Measurements from ENCODE around the gene PCCA.

PCCA gene

DNA sequence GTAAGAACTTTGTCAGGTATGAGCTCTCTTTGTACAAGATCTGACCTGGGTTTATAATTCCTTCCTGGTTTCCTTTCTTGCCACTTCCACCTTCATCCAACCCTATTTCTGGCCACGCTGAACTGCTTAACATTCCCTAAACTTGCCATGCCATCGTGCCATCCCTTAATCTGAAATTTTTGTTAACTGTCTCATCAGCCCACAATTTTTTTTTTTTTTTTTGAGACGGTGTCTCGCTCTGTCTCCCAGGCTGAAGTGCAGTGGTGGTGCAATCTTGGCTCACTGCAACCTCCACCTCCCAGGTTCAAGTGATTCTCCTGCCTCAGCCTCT, 355.1 kb downstream of the PCCA start:
- H3K27me3 ChIP-seq (ENCODE audit: insufficient read depth, low read length, poor library complexity) = no peaks in the 10 kb centered on the region
- H2BK120ac ChIP-seq (ENCODE audit: low read depth, low read length) = no peak overlapping the region
- H3K79me1 ChIP-seq (ENCODE audit: low read length) = no peaks in the 10 kb centered on the region

DNA sequence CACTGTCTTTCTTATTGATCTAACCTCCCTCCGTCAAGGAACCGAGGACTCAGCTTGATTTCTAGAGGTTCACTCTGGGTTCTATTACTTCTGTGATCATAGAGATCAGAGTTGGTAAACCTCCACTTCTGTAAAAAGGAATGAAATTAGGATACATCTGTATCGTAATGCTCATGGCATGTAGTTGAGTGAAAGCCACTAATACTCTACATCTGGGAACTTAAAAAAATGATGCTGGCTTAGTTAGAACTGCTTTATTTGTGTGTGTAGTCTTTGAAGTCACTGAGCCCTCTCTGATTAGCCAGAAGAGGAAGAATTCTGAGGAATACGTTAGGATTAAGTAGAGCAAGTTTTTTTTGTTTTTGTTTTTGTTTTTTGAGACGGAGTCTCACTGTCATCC, 358.9 kb downstream of the PCCA start:
- Histone ChIP-seq H3K23ac (ENCODE audit: low read length) (no peak overlapping the region), H3K18ac (ENCODE audit: low read length) (no peak overlapping the region), H3K9ac (ENCODE audit: low read length) (no peak overlapping the region), H2BK5ac (ENCODE audit: low read length) (no peak overlapping the region), H3K56ac (ENCODE audit: low read length) (no peak overlapping the region), H3K4ac (ENCODE audit: low read depth, low read length) (no peak overlapping the region), H3K27me3 (ENCODE audit: insufficient read depth, low read length, poor library complexity) (no peaks in the 10 kb centered on the region), H2BK15ac (replicated peaks; ENCODE audit: low read depth) (no peak overlapping the region), H3K36me3 (ENCODE audit: control insufficient read depth, insufficient read depth, low read length) (no peaks in the 10 kb centered on the region), H4K8ac (ENCODE audit: low read depth, low read length) (no peak overlapping the region), H2BK120ac (ENCODE audit: low read depth, low read length) (no peak overlapping the region), H2AK5ac (ENCODE audit: low read length) (no peak overlapping the region), H3K4me1 (ENCODE audit: control insufficient read depth, low read depth, low read length) (no peaks in the 10 kb centered on the region), H3K79me1 (ENCODE audit: low read length) (no peaks in the 10 kb centered on the region), H4K5ac (ENCODE audit: low read length) (no peak overlapping the region), H3K79me2 (ENCODE audit: control insufficient read depth, insufficient read depth, low read length) (no peaks in the 10 kb centered on the region), H3K4me3 (ENCODE audit: low read length) (no peak overlapping the region), H3K4me2 (ENCODE audit: low read length) (no peak overlapping the region), H3K27ac (ENCODE audit: low read depth, low read length) (no peak overlapping the region)
- DNase-seq = no peak
- WGBS (ENCODE audit: extremely low coverage, insufficient coverage, low lambda C conversion rate) = no CpG with 5 or more reads among the region's 5 CpGs

More for the DNA sequence above, 355.1 kb downstream of the PCCA start:
- H3K4me3 ChIP-seq (ENCODE audit: low read length) = no peak overlapping the region
- WGBS (ENCODE audit: extremely low coverage, insufficient coverage, low lambda C conversion rate) = no CpG with 5 or more reads among the region's 4 CpGs
- H3K4me1 ChIP-seq (ENCODE audit: control insufficient read depth, low read depth, low read length) = no peaks in the 10 kb centered on the region
- no peak overlapping the region for H3K4me2 ChIP-seq (ENCODE audit: low read length)
- H4K8ac ChIP-seq (ENCODE audit: low read depth, low read length) = no peak overlapping the region
- no peaks in the 10 kb centered on the region for H3K79me2 ChIP-seq (ENCODE audit: control insufficient read depth, insufficient read depth, low read length)
- no peak overlapping the region for H3K9ac ChIP-seq (ENCODE audit: low read length)
- H3K27ac ChIP-seq (ENCODE audit: low read depth, low read length) = no peak overlapping the region
- no peak overlapping the region for H3K18ac ChIP-seq (ENCODE audit: low read length)
- no peak overlapping the region for H3K4ac ChIP-seq (ENCODE audit: low read depth, low read length)
- no peak for DNase-seq
- no peaks in the 10 kb centered on the region for H3K36me3 ChIP-seq (ENCODE audit: control insufficient read depth, insufficient read depth, low read length)
- no peak overlapping the region for H4K5ac ChIP-seq (ENCODE audit: low read length)
- no peak overlapping the region for H2AK5ac ChIP-seq (ENCODE audit: low read length)
- no peak overlapping the region for H2BK5ac ChIP-seq (ENCODE audit: low read length)
- H3K23ac ChIP-seq (ENCODE audit: low read length) = no peak overlapping the region
- H3K56ac ChIP-seq (ENCODE audit: low read length) = no peak overlapping the region
- H2BK15ac ChIP-seq (replicated peaks; ENCODE audit: low read depth) = no peak overlapping the region

GRCh38 chr13:100451923-100452322, 363.0 kb downstream of the PCCA start:
- Histone ChIP-seq H2BK120ac (ENCODE audit: low read depth, low read length) (no peak overlapping the region), H3K27ac (ENCODE audit: low read depth, low read length) (no peak overlapping the region), H2BK15ac (replicated peaks; ENCODE audit: low read depth) (no peak overlapping the region), H2BK5ac (ENCODE audit: low read length) (no peak overlapping the region), H3K4ac (ENCODE audit: low read depth, low read length) (no peak overlapping the region), H3K4me2 (ENCODE audit: low read length) (no peak overlapping the region), H3K4me3 (ENCODE audit: low read length) (no peak overlapping the region), H3K79me2 (ENCODE audit: control insufficient read depth, insufficient read depth, low read length) (no peaks in the 10 kb centered on the region), H3K27me3 (ENCODE audit: insufficient read depth, low read length, poor library complexity) (no peaks in the 10 kb centered on the region), H3K9ac (ENCODE audit: low read length) (no peak overlapping the region), H4K5ac (ENCODE audit: low read length) (no peak overlapping the region), H4K8ac (ENCODE audit: low read depth, low read length) (no peak overlapping the region), H3K36me3 (ENCODE audit: control insufficient read depth, insufficient read depth, low read length) (no peaks in the 10 kb centered on the region), H3K56ac (ENCODE audit: low read length) (no peak overlapping the region), H3K18ac (ENCODE audit: low read length) (no peak overlapping the region), H3K79me1 (ENCODE audit: low read length) (no peaks in the 10 kb centered on the region), H3K4me1 (ENCODE audit: control insufficient read depth, low read depth, low read length) (no peaks in the 10 kb centered on the region), H3K23ac (ENCODE audit: low read length) (no peak overlapping the region), H2AK5ac (ENCODE audit: low read length) (no peak overlapping the region)
- no peak for DNase-seq
- WGBS (ENCODE audit: extremely low coverage, insufficient coverage, low lambda C conversion rate) = no CpG with 5 or more reads among the region's 2 CpGs

DNA sequence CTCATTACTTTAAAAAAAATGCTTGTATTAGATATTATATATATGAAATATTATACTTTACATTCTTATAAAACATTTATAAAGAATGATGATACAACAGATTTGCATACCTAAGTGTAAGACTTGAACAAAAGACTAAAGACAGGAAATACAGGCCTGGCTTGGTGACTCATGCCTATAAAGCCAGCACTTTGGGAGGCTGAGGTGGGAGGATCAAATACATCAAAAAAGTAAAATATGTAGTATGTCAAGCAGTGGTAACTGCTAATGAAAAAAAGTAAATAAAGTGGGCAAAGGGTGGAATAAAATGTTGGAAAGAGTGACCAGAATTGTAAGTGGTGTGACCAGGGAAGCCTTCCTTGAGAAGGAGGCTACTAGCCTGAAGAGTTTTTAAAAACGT, 366.0 kb downstream of the PCCA start:
- Histone ChIP-seq H3K4ac (ENCODE audit: low read depth, low read length) (no peak overlapping the region), H2BK5ac (ENCODE audit: low read length) (no peak overlapping the region), H3K9ac (ENCODE audit: low read length) (no peak overlapping the region), H3K56ac (ENCODE audit: low read length) (no peak overlapping the region), H3K18ac (ENCODE audit: low read length) (no peak overlapping the region), H3K36me3 (ENCODE audit: control insufficient read depth, insufficient read depth, low read length) (no peaks in the 10 kb centered on the region), H3K4me3 (ENCODE audit: low read length) (no peak overlapping the region), H3K27ac (ENCODE audit: low read depth, low read length) (no peak overlapping the region), H3K79me2 (ENCODE audit: control insufficient read depth, insufficient read depth, low read length) (no peaks in the 10 kb centered on the region), H3K4me2 (ENCODE audit: low read length) (no peak overlapping the region), H4K5ac (ENCODE audit: low read length) (no peak overlapping the region), H3K27me3 (ENCODE audit: insufficient read depth, low read length, poor library complexity) (no peaks in the 10 kb centered on the region), H3K23ac (ENCODE audit: low read length) (no peak overlapping the region), H4K8ac (ENCODE audit: low read depth, low read length) (no peak overlapping the region), H2BK120ac (ENCODE audit: low read depth, low read length) (no peak overlapping the region), H2AK5ac (ENCODE audit: low read length) (no peak overlapping the region), H3K4me1 (ENCODE audit: control insufficient read depth, low read depth, low read length) (no peaks in the 10 kb centered on the region), H3K79me1 (ENCODE audit: low read length) (no peaks in the 10 kb centered on the region), H2BK15ac (replicated peaks; ENCODE audit: low read depth) (no peak overlapping the region)
- no CpG with 5 or more reads among the region's 1 CpG for WGBS (ENCODE audit: extremely low coverage, insufficient coverage, low lambda C conversion rate)
- peak; percentile 47 for DNase-seq

- H2BK5ac ChIP-seq (ENCODE audit: low read length) = no peak overlapping the region
- no peak overlapping the region for H3K18ac ChIP-seq (ENCODE audit: low read length)
- no peaks in the 10 kb centered on the region for H3K79me2 ChIP-seq (ENCODE audit: control insufficient read depth, insufficient read depth, low read length)
- no peak overlapping the region for H4K5ac ChIP-seq (ENCODE audit: low read length)
- H3K4me2 ChIP-seq (ENCODE audit: low read length) = no peak overlapping the region
- H3K9ac ChIP-seq (ENCODE audit: low read length) = no peak overlapping the region
- no peaks in the 10 kb centered on the region for H3K27me3 ChIP-seq (ENCODE audit: insufficient read depth, low read length, poor library complexity)
- no peak overlapping the region for H2AK5ac ChIP-seq (ENCODE audit: low read length)
- H3K36me3 ChIP-seq (ENCODE audit: control insufficient read depth, insufficient read depth, low read length) = no peaks in the 10 kb centered on the region
- DNase-seq = no peak
- no peak overlapping the region for H3K27ac ChIP-seq (ENCODE audit: low read depth, low read length)
- H3K79me1 ChIP-seq (ENCODE audit: low read length) = no peaks in the 10 kb centered on the region
- WGBS (ENCODE audit: extremely low coverage, insufficient coverage, low lambda C conversion rate) = no CpG with 5 or more reads among the region's 4 CpGs
- H3K4ac ChIP-seq (ENCODE audit: low read depth, low read length) = no peak overlapping the region
- no peak overlapping the region for H3K23ac ChIP-seq (ENCODE audit: low read length)
- no peak overlapping the region for H2BK120ac ChIP-seq (ENCODE audit: low read depth, low read length)
- no peak overlapping the region for H3K56ac ChIP-seq (ENCODE audit: low read length)
- H3K4me3 ChIP-seq (ENCODE audit: low read length) = no peak overlapping the region
- no peak overlapping the region for H2BK15ac ChIP-seq (replicated peaks; ENCODE audit: low read depth)
- peaks cover 5% of the 10 kb centered on the region for H3K4me1 ChIP-seq (ENCODE audit: control insufficient read depth, low read depth, low read length)
- H4K8ac ChIP-seq (ENCODE audit: low read depth, low read length) = no peak overlapping the region
These were observed 369.8 kb downstream of the PCCA start for GRCh38 chr13:100458673-100459072.

GRCh38 chr13:100459747-100460146, 370.9 kb downstream of the PCCA start:
- Histone ChIP-seq H3K27ac (ENCODE audit: low read depth, low read length) (no peak overlapping the region), H3K4me1 (ENCODE audit: control insufficient read depth, low read depth, low read length) (peaks cover 5% of the 10 kb centered on the region), H3K18ac (ENCODE audit: low read length) (no peak overlapping the region), H3K27me3 (ENCODE audit: insufficient read depth, low read length, poor library complexity) (no peaks in the 10 kb centered on the region), H2BK15ac (replicated peaks; ENCODE audit: low read depth) (no peak overlapping the region), H3K79me1 (ENCODE audit: low read length) (no peaks in the 10 kb centered on the region), H3K56ac (ENCODE audit: low read length) (no peak overlapping the region), H2BK5ac (ENCODE audit: low read length) (no peak overlapping the region), H4K5ac (ENCODE audit: low read length) (no peak overlapping the region), H4K8ac (ENCODE audit: low read depth, low read length) (no peak overlapping the region), H3K79me2 (ENCODE audit: control insufficient read depth, insufficient read depth, low read length) (no peaks in the 10 kb centered on the region), H3K4me2 (ENCODE audit: low read length) (no peak overlapping the region), H2BK120ac (ENCODE audit: low read depth, low read length) (no peak overlapping the region), H3K4ac (ENCODE audit: low read depth, low read length) (no peak overlapping the region), H3K9ac (ENCODE audit: low read length) (no peak overlapping the region), H3K36me3 (ENCODE audit: control insufficient read depth, insufficient read depth, low read length) (no peaks in the 10 kb centered on the region), H3K23ac (ENCODE audit: low read length) (no peak overlapping the region), H3K4me3 (ENCODE audit: low read length) (no peak overlapping the region), H2AK5ac (ENCODE audit: low read length) (no peak overlapping the region)
- DNase-seq = no peak
- WGBS (ENCODE audit: extremely low coverage, insufficient coverage, low lambda C conversion rate) = no CpG with 5 or more reads among the region's 5 CpGs

All from mesendoderm (in vitro differentiated cells).